ENCODE results near the gene KLRC3. TPM values are rescaled to one million over a fixed set of nuclear protein-coding genes. Genes with fewer than 3 reads are reported as not detected.
"Not testable (repeated sequence)": the region's sequence is repeated elsewhere in the genome, so short reads cannot be mapped to it uniquely, and the experiment has no call there.

Gene KLRC3
- total RNA-seq, 1 donor from 2014 or later = not detected

DNA sequence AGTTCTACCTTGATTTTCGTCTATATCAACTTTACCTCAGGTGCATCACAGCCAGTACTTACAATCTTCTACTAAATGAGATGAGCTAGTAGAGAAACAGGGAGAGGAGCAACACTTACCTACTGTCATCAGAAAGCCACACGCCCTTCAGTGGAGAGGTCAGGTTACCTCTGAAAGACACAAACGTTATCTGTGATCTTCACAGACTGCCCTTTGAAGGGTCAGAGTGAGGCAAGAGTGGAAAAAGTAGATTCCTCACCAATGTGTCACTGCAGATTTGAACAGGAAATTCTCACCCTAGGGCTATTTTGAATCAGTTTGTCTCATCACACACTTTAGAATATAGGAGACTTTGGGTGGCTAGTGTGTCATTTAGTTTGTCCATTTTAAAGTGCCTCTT, 1.8 kb upstream of the KLRC3 start:
- H3K4me1 ChIP-seq; H3K27me3 ChIP-seq; H3K4me3 ChIP-seq; H3K27ac ChIP-seq; H3K9me3 ChIP-seq; DNase-seq (ENCODE audit: low spot score in 2 of 2); intact Hi-C loops (cut with DNase I); H3K36me3 ChIP-seq: not testable (repeated sequence)

DNA sequence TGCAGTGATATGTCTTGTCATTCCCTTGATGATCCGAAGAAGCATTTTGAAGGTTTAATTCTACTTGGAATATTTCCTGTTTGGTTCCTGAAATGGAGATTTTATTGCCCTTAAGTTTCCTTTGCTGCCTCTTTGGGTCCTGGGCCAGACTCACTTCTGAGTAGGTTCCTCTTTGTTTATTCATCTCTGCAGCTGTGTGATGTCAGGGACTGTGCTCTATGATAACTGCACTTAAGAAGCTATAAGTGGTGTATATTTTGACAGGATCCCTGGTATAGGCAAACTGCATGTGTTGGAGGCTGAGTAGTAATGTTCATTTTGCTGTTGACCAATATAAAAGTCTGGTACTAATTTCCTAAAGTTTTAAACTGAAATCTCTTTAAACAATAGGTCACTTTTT, 11.0 kb downstream of the KLRC3 start, which contains the start of gene KLRC4:
TSS of gene KLRC4 (minus strand) at position 366 of the 400 bp plus-strand sequence. CDS start at position 184, 182 bp downstream.
- Histone ChIP-seq H3K27me3 (no peaks in the 10 kb centered on the region), H3K4me3 (no peak within 1 kb of the TSS), H3K36me3 (no peaks in the 10 kb centered on the region), H3K9me3 (no peaks in the 10 kb centered on the region), H3K27ac (no peak within 1 kb of the TSS), H3K4me1 (no peaks in the 10 kb centered on the region)
- TF ChIP-seq, protein P1, sequence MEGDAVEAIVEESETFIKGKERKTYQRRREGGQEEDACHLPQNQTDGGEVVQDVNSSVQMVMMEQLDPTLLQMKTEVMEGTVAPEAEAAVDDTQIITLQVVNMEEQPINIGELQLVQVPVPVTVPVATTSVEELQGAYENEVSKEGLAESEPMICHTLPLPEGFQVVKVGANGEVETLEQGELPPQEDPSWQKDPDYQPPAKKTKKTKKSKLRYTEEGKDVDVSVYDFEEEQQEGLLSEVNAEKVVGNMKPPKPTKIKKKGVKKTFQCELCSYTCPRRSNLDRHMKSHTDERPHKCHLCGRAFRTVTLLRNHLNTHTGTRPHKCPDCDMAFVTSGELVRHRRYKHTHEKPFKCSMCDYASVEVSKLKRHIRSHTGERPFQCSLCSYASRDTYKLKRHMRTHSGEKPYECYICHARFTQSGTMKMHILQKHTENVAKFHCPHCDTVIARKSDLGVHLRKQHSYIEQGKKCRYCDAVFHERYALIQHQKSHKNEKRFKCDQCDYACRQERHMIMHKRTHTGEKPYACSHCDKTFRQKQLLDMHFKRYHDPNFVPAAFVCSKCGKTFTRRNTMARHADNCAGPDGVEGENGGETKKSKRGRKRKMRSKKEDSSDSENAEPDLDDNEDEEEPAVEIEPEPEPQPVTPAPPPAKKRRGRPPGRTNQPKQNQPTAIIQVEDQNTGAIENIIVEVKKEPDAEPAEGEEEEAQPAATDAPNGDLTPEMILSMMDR (IDR thresholded peaks at IDR 0.05) = no peak
- no peak for DNase-seq (ENCODE audit: low spot score in 2 of 2)
- intact Hi-C loops (cut with DNase I) = no loop called here

DNA sequence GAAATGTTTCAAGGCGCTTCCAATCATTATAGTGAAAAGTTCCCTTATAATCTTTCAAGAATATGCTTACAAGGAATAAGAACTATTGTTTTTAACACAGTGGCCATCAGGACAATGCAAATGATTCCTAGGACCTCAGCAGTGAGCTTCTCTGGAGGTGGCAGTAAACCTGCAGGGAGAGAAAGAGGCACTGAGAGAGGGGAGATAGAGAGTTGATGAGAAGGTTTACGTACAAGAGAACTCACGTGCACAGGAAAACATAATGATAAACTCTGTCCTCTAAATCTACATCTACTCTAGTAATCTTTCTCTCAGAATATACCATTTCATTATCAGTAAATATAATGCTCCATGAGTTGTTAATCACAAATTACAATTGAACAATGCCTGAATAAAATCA, 11.6 kb downstream of the KLRC3 start:
- Histone ChIP-seq H3K9me3 (no peaks in the 10 kb centered on the region), H3K36me3 (no peaks in the 10 kb centered on the region), H3K4me3 (no peak overlapping the region), H3K27ac (no peak overlapping the region), H3K27me3 (no peaks in the 10 kb centered on the region), H3K4me1 (no peaks in the 10 kb centered on the region)
- intact Hi-C loops (cut with DNase I) = no loop called here
- TF ChIP-seq, protein P1 (IDR thresholded peaks at IDR 0.05) = no peak
- no peak for DNase-seq (ENCODE audit: low spot score in 2 of 2)

DNA sequence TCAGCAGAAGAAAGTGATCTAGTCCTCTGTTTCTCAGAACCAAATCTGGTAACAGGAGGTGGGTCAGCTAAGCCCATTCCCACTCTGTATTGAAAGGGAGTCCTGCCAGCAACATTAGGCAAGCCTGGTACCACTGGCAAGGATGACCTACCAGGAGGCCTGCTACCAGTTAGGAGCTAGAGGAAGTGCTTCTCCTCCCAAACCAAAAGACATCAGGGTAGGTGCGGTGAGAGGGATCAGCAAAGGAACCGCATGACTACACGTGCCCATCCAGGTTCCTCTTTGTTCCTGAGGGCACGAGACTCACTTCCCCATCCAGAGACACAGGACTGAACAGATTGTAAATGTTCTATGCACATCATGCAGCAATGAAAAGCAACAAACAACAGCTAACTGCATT, 13.7 kb downstream of the KLRC3 start:
- Histone ChIP-seq H3K4me3 (no peak overlapping the region), H3K4me1 (no peaks in the 10 kb centered on the region), H3K27ac (no peak overlapping the region), H3K9me3 (no peaks in the 10 kb centered on the region), H3K27me3 (no peaks in the 10 kb centered on the region), H3K36me3 (no peaks in the 10 kb centered on the region)
- TF ChIP-seq, protein P1 (IDR thresholded peaks at IDR 0.05) = no peak
- DNase-seq (ENCODE audit: low spot score in 2 of 2) = peak in 1 of 2 donors; percentile 25
- intact Hi-C loops (cut with DNase I) = no loop called here

DNA sequence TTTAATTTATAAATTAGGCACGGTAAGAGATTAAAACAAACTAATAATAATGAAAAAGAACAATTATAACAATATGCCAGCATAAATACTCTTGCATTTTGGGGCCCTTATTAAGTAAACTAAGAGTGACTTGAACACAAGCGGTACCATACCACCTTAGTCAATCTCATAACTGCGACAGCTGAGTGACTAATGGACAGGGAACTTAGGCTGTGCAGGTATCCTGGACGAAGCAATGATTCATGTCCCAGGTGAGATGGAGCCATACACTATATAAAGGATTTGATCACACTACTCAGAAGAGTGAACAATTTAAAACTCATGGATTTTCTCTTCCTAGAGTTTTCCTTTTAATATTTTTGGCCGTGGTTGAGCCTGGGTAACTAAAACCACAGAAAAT, 15.1 kb downstream of the KLRC3 start:
- Histone ChIP-seq H3K27me3 (no peaks in the 10 kb centered on the region), H3K4me3 (no peak overlapping the region), H3K27ac (no peak overlapping the region), H3K36me3 (no peaks in the 10 kb centered on the region), H3K4me1 (no peaks in the 10 kb centered on the region), H3K9me3 (no peaks in the 10 kb centered on the region)
- TF ChIP-seq, protein P1 (IDR thresholded peaks at IDR 0.05) = no peak
- intact Hi-C loops (cut with DNase I) = no loop called here
- no peak for DNase-seq (ENCODE audit: low spot score in 2 of 2)

DNA sequence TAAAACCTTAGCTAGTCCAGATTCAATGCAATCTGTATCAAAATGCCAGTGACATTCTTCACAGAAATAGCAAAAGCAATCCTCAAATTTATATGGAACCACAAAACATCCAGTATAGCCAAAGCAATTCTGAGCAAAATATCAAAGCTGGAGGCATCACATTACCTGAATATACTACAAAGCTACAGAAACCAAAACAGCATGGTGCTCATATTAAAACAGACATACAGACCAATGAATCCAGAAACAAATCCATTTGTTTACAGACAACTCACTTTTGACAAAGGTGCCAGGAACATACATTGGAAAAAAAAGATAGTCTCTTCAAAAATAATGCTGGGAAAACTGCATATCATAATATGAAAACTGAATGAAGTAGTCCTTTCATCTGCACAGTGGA, 15.6 kb downstream of the KLRC3 start:
- intact Hi-C loops (cut with DNase I) = no loop called here

More for the DNA sequence above, 15.6 kb downstream of the KLRC3 start:
- H3K27ac ChIP-seq = no peak overlapping the region
- H3K9me3 ChIP-seq = no peaks in the 10 kb centered on the region
- DNase-seq (ENCODE audit: low spot score in 2 of 2) = no peak
- no peaks in the 10 kb centered on the region for H3K4me1 ChIP-seq
- no peak overlapping the region for H3K4me3 ChIP-seq
- H3K27me3 ChIP-seq = no peaks in the 10 kb centered on the region
- TF ChIP-seq, protein P1 (IDR thresholded peaks at IDR 0.05) = no peak
- H3K36me3 ChIP-seq = no peaks in the 10 kb centered on the region

Measured in ascending aorta (tissue), 2 donors.